ENCODE results near the gene MIEF2. TPM values are rescaled to one million over a fixed set of nuclear protein-coding genes. Genes with fewer than 3 reads are reported as not detected.

Gene MIEF2
- total RNA-seq, 4 donors from 2014 or later = 19.5 to 39.2 (median 27.5) TPM

DNA sequence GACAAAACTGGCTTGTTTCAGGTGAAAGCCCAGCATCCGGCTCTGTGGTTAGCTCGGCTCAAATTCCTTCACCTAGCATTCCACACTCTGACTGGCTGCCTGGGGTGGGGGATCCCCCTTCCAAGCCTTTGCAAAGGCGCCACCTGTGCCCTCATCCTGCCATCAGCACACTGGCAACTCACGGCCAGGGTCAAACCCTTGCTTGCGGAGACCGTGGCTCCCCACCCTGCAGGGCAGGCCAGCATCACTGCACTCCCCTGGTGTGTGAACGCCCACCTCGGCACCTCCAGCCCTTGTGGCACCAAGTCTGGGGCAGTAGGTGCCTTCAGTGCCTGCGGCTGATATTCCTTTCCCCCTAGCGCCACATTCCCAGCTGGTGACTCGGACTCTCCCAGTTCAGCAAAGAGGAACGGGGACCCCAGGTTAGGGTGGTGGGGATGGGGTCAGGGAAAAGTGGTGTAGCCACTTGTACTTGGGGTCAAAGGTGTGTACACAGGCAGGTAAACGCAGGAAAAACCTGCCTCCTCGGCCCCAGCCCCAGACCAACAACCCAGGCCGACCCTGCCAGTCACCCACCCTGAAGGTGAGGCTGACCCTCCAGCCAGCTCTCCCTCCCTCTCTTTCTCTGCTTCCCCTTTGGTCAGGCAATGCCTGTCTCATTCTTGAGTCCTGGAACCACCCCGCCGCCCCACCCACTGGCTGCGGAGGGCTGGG is 3.0 kb upstream of the MIEF2 start:
- 17% methylated on average over 9 of the region's 18 CpGs for WGBS
- H3K4me3 ChIP-seq = peak overlapping the region; percentile 75
- no peaks in the 10 kb centered on the region for H3K27me3 ChIP-seq
- H3K36me3 ChIP-seq = peaks cover 40% of the 10 kb centered on the region
- TF ChIP-seq POLR2A (IDR thresholded peaks at IDR 0.05) (no peak), POLR2AphosphoS5 (IDR thresholded peaks at IDR 0.05) (no peak), EP300 (IDR thresholded peaks at IDR 0.05) (no peak)
- TF ChIP-seq, protein P1, sequence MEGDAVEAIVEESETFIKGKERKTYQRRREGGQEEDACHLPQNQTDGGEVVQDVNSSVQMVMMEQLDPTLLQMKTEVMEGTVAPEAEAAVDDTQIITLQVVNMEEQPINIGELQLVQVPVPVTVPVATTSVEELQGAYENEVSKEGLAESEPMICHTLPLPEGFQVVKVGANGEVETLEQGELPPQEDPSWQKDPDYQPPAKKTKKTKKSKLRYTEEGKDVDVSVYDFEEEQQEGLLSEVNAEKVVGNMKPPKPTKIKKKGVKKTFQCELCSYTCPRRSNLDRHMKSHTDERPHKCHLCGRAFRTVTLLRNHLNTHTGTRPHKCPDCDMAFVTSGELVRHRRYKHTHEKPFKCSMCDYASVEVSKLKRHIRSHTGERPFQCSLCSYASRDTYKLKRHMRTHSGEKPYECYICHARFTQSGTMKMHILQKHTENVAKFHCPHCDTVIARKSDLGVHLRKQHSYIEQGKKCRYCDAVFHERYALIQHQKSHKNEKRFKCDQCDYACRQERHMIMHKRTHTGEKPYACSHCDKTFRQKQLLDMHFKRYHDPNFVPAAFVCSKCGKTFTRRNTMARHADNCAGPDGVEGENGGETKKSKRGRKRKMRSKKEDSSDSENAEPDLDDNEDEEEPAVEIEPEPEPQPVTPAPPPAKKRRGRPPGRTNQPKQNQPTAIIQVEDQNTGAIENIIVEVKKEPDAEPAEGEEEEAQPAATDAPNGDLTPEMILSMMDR (IDR thresholded peaks at IDR 0.05) = no peak
- H3K27ac ChIP-seq = peak overlapping the region; percentile 93
- H3K9me3 ChIP-seq = no peaks in the 10 kb centered on the region
- H3K4me1 ChIP-seq = peaks cover 46% of the 10 kb centered on the region
- DNase-seq (ENCODE audit: low spot score in 2 of 2) = peak in 1 of 2 donors; percentile 64

DNA sequence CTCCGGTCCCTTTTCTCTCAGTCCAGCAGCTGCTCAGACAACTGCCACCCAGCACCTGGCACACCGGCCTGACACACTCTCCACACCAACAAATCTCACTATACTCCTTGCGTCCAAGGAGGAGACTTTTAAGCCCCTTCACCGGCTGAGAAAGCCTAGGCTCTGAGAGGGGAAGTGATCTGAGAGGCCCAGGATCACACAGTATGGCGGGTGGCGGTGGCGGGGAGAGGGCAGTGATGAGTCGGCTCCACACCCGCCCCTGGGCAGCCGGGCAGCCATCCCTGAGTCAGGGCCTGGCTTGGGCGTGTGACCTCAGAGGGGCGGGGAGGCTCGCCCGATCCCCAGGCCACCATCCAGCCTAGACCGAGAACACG is 2.5 kb upstream of the MIEF2 start:
- WGBS = 0% methylated on average over 4 of the region's 16 CpGs
- peak in 1 of 3 donors; percentile 11 for TF ChIP-seq POLR2AphosphoS5 (IDR thresholded peaks at IDR 0.05)
- no peak for TF ChIP-seq EP300 (IDR thresholded peaks at IDR 0.05)
- H3K27me3 ChIP-seq = no peaks in the 10 kb centered on the region
- H3K4me1 ChIP-seq = peaks cover 51% of the 10 kb centered on the region
- peak overlapping the region; percentile 93 for H3K27ac ChIP-seq
- H3K36me3 ChIP-seq = peaks cover 36% of the 10 kb centered on the region
- no peaks in the 10 kb centered on the region for H3K9me3 ChIP-seq
- H3K4me3 ChIP-seq = peak overlapping the region; percentile 75
- DNase-seq (ENCODE audit: low spot score in 2 of 2) = peak; percentile 89 to 91

DNA sequence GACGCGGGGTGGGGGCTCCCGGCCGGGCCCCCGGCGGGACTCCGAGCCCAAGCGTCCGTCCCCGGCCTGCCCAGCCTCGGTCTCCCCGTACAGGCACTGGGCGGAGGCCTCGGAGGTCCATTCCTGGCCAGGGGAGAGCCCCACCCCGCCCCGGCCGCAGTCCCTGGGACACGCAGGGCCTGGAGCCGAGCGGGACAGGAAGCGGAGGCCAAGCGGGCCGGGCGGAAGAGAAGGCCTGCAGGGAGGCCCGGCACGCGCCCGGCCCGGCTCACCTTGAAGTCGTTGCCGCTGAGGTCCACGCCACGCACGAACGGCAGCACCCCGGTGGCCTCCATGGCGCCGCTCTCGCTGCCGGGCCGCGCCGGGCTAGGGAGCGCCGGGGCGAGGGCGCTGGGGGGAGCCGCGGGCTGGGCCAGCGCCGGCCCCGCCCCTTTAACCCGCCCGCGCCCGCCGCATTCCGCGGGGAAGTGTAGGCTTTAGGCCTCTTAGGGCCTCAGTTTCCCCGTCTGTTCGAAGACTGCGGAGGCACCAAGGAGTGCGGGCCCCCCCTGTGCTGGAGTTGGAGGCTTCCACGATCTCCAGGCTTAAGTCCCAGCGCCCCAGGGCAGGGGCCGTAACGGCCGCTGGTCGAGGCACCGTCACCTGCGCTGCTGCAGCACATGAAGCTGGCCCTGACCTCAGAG is 2.0 kb upstream of the MIEF2 start, which contains the start of gene FLII:
TSS of gene FLII (minus strand) at position 383 of the 683 bp plus-strand sequence. CDS start at position 335, 48 bp downstream.
- Histone ChIP-seq H3K27me3 (no peaks in the 10 kb centered on the region), H3K4me3 (peak within 1 kb of the TSS; percentile 75), H3K27ac (peak within 1 kb of the TSS; percentile 93), H3K4me1 (peaks cover 52% of the 10 kb centered on the region), H3K36me3 (peaks cover 36% of the 10 kb centered on the region), H3K9me3 (no peaks in the 10 kb centered on the region)
- 12% methylated on average over 19 of the region's 71 CpGs for WGBS
- peak in 2 of 3 donors; percentile 15 to 22 for TF ChIP-seq POLR2AphosphoS5 (IDR thresholded peaks at IDR 0.05)
- TF ChIP-seq, protein P1 (IDR thresholded peaks at IDR 0.05) = no peak
- TF ChIP-seq POLR2A (IDR thresholded peaks at IDR 0.05) = peak in 1 of 2 donors; percentile 69
- DNase-seq (ENCODE audit: low spot score in 2 of 2) = no peak

DNA sequence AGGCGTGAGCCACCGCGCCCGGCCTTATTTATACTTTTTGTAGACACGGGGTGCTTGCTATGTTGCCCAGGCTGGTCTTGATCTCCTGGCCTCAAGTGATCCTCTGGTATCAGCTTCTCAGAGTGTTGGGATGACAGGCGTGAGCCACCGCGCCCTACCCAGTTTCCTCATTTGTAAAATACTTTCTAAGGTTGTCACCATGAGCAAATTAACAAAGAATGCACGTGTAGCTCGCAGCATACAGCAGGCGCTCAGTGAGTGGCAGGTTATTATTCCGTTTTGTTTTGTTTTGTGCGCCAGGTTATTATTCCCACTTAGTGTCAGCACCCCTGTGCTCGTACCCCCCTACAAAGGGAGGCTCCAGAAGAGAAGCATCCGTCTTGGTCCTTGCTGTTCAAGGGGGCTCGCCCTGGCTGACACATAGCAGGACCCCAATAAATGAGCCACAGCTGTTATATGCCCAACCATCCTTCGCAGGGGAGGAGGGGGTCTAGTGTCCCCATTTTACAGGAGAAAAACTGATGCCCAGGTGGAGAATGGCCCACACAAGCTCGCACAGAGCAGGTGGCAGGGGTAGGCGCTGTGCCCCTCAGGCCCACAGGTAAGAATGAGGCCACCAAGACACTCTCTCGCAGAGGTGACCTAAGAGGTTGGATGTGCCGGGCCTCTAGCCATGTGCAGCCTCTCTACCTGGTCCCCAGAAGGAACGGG is 686 bp upstream of the MIEF2 start:
- Histone ChIP-seq H3K4me3 (peak overlapping the region; percentile 64), H3K27me3 (no peaks in the 10 kb centered on the region), H3K36me3 (peaks cover 36% of the 10 kb centered on the region), H3K4me1 (peaks cover 52% of the 10 kb centered on the region), H3K27ac (peak overlapping the region; percentile 89), H3K9me3 (no peaks in the 10 kb centered on the region)
- 55% methylated on average over 21 of the region's 22 CpGs for WGBS
- DNase-seq (ENCODE audit: low spot score in 2 of 2) = no peak
- TF ChIP-seq POLR2AphosphoS5 (IDR thresholded peaks at IDR 0.05) = no peak
- TF ChIP-seq POLR2A (IDR thresholded peaks at IDR 0.05) = no peak
- no peak for TF ChIP-seq EP300 (IDR thresholded peaks at IDR 0.05)
- TF ChIP-seq, protein P1 (IDR thresholded peaks at IDR 0.05) = no peak

DNA sequence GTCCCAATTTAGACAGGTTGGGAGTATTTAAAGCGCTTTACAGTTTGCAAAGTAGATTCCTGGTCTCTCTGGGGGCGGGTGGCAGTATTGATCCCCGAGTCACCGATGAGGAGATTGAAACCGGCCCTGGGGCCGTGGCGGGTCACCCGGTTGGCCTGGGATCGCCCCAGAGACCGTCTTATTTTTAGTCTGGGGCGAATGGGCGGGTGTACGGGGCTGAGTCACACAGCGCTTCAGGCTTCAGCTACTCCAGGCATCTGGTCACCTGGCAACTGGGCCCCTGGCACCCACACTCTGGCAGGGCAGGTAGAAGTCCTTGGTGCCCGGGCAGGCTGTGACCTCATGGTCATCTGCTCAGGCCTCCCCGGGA is 669 bp downstream of the MIEF2 start:
- peaks cover 35% of the 10 kb centered on the region for H3K36me3 ChIP-seq
- peak overlapping the region; percentile 64 for H3K4me3 ChIP-seq
- DNase-seq (ENCODE audit: low spot score in 2 of 2) = no peak
- no peak for TF ChIP-seq POLR2A (IDR thresholded peaks at IDR 0.05)
- TF ChIP-seq, protein P1 (IDR thresholded peaks at IDR 0.05) = no peak
- no peak for TF ChIP-seq EP300 (IDR thresholded peaks at IDR 0.05)
- no peak for TF ChIP-seq POLR2AphosphoS5 (IDR thresholded peaks at IDR 0.05)
- H3K27ac ChIP-seq = peak overlapping the region; percentile 89
- no peaks in the 10 kb centered on the region for H3K9me3 ChIP-seq
- H3K27me3 ChIP-seq = no peaks in the 10 kb centered on the region
- peaks cover 52% of the 10 kb centered on the region for H3K4me1 ChIP-seq
- 0% methylated on average over 6 of the region's 16 CpGs for WGBS
